Trophoblast cell (in vitro differentiated cells and primary cell): ENCODE measurements around the gene TMEM259.
A peak's percentile ranks its signal among the peaks of the same experiment; 100 is the strongest.
"Not testable (repeated sequence)": the region's sequence is repeated elsewhere in the genome, so short reads cannot be mapped to it uniquely, and the experiment has no call there.

Source experiments
- DNase-seq, 2 donors: peaks; one replicate each; pipeline ENCODE4 v3.0.0-alpha.2; 2016
- H2AFZ ChIP-seq: 2 replicates; pipeline ENCODE4 v1.6.1; 2013; ENCODE audit warnings: low read length, moderate library complexity, mild to moderate bottlenecking; ENCODE audit not compliant: insufficient read depth, poor library complexity
- H2AK5ac ChIP-seq: 2 replicates; pipeline ENCODE4 v1.6.1; 2013; ENCODE audit warnings: mild to moderate bottlenecking, low read length
- H2BK120ac ChIP-seq: 2 replicates; pipeline ENCODE4 v1.6.1; 2013; ENCODE audit warnings: low read length, mild to moderate bottlenecking, moderate library complexity; ENCODE audit not compliant: insufficient read depth, poor library complexity
- H2BK12ac ChIP-seq: 2 replicates; pipeline ENCODE4 v1.6.1; 2013; ENCODE audit warnings: mild to moderate bottlenecking, low read length, moderate library complexity
- H2BK5ac ChIP-seq: 2 replicates; pipeline ENCODE4 v1.6.1; 2013; ENCODE audit warnings: low read length, low read depth, moderate library complexity, mild to moderate bottlenecking; ENCODE audit not compliant: poor library complexity
- H3K14ac ChIP-seq: 2 replicates; pipeline ENCODE4 v1.6.1; 2013; ENCODE audit warnings: mild to moderate bottlenecking, low read length
- H3K18ac ChIP-seq: 2 replicates; pipeline ENCODE4 v1.6.1; 2013; ENCODE audit warnings: mild to moderate bottlenecking, low read length
- H3K23ac ChIP-seq: 2 replicates; pipeline ENCODE4 v1.6.1; 2013; ENCODE audit warnings: low read length
- H3K27ac ChIP-seq: 2 replicates; pipeline ENCODE4 v1.5.1; 2013; ENCODE audit warnings: low read depth, mild to moderate bottlenecking, inconsistent platforms, low read length, moderate library complexity
- H3K27me3 ChIP-seq: 2 replicates; pipeline ENCODE4 v1.6.1; 2013; ENCODE audit warnings: inconsistent platforms, mild to moderate bottlenecking, low read length, moderate library complexity; ENCODE audit not compliant: insufficient read depth
- H3K36me3 ChIP-seq, 2 experiments: 1 replicate in 1 of 2; 2 replicates in 1 of 2; pipeline ENCODE4 v1.6.1; 2013; ENCODE audit warnings: low read length in 2 of 2, mild to moderate bottlenecking in 2 of 2, moderate library complexity in 1 of 2; ENCODE audit not compliant: insufficient read depth in 2 of 2, control insufficient read depth in 1 of 2
- H3K4ac ChIP-seq: 2 replicates; pipeline ENCODE4 v1.6.1; 2013; ENCODE audit warnings: low read depth, mild to moderate bottlenecking, low read length, moderate library complexity
- H3K4me1 ChIP-seq, 2 experiments: 1 replicate in 1 of 2; 2 replicates in 1 of 2; pipeline ENCODE4 v1.6.1; 2013; ENCODE audit warnings: low read length in 2 of 2, mild to moderate bottlenecking in 2 of 2, moderate library complexity in 1 of 2; ENCODE audit not compliant: insufficient read depth in 2 of 2, control insufficient read depth in 1 of 2
- H3K4me2 ChIP-seq: 2 replicates; pipeline ENCODE4 v1.6.1; 2013; ENCODE audit warnings: inconsistent platforms, mild to moderate bottlenecking, low read length, moderate library complexity
- H3K4me3 ChIP-seq: 2 replicates; pipeline ENCODE4 v1.5.1; 2013; ENCODE audit warnings: mild to moderate bottlenecking, low read depth, low read length, inconsistent platforms
- H3K79me1 ChIP-seq: one replicate; pipeline ENCODE4 v1.6.1; 2013; ENCODE audit warnings: low read length
- H3K79me2 ChIP-seq: 2 replicates; pipeline ENCODE4 v1.6.1; 2013; ENCODE audit warnings: low read length, mild to moderate bottlenecking; ENCODE audit not compliant: control insufficient read depth, insufficient read depth, poor library complexity
- H3K9ac ChIP-seq: 2 replicates; pipeline ENCODE4 v1.6.1; 2013; ENCODE audit warnings: mild to moderate bottlenecking, low read length
- H3K9me3 ChIP-seq: 2 replicates; pipeline ENCODE4 v1.6.1; 2013; ENCODE audit warnings: low read depth, mild to moderate bottlenecking, control low read depth, inconsistent platforms, low read length; ENCODE audit not compliant: insufficient read depth
- H4K12ac ChIP-seq: 2 replicates; pipeline ENCODE4 v1.6.1; 2013; ENCODE audit warnings: low read depth, mild to moderate bottlenecking, low read length, moderate library complexity
- H4K8ac ChIP-seq: 2 replicates; pipeline ENCODE4 v1.6.1; 2013; ENCODE audit warnings: low read depth, mild to moderate bottlenecking, low read length, moderate library complexity
- H4K91ac ChIP-seq: one replicate; pipeline ENCODE4 v1.6.1; 2013; ENCODE audit warnings: low read depth, mild to moderate bottlenecking, low read length, moderate library complexity
- WGBS: extraction: QIAGEN DNeasy Blood & Tissue Kit; methylation state at CpG from one replicate; pipeline ENCODE4 v1.1.7; 2013; ENCODE audit warnings: missing lambda C conversion rate; ENCODE audit not compliant: insufficient read length, insufficient coverage; ENCODE audit errors: extremely low coverage; 5-methylcytosine and 5-hydroxymethylcytosine counted together

Gene TMEM259

GRCh38 chr19:1027650-1028061 is 6.7 kb upstream of the TMEM259 start:
- peaks cover 36% of the 10 kb centered on the region for H3K79me2 ChIP-seq

GRCh38 chr19:1026783-1027649 is 6.1 kb upstream of the TMEM259 start:
- Histone ChIP-seq H3K27me3 (no peaks in the 10 kb centered on the region), H3K27ac (peak overlapping the region; percentile 97), H2BK5ac (peak overlapping the region; percentile 100), H3K4me3 (peak overlapping the region; percentile 97), H3K9ac (peak overlapping the region; percentile 99), H3K4me1 (peaks cover 0 to 9% of the 10 kb centered on the region in 2 experiments), H2BK120ac (peak overlapping the region; percentile 98), H2BK12ac (peak overlapping the region; percentile 82), H4K91ac (peak overlapping the region; percentile 92), H3K79me1 (peaks cover 27% of the 10 kb centered on the region), H4K8ac (peak overlapping the region; percentile 91), H2AK5ac (peak overlapping the region; percentile 97), H3K14ac (peak overlapping the region; percentile 97), H2AFZ (peak overlapping the region; percentile 65), H3K9me3 (peaks cover 4% of the 10 kb centered on the region), H3K36me3 (peaks cover 16 to 18% of the 10 kb centered on the region in 2 experiments), H4K12ac (peak overlapping the region; percentile 81), H3K79me2 (peaks cover 36% of the 10 kb centered on the region), H3K4ac (peak overlapping the region; percentile 100), H3K18ac (peak overlapping the region; percentile 97), H3K23ac (no peak overlapping the region), H3K4me2 (peak overlapping the region; percentile 90)
- no peak for DNase-seq
- WGBS: no CpG with 5 or more reads among the region's 36 CpGs

More at GRCh38 chr19:1027650-1028061, 6.7 kb upstream of the TMEM259 start:
- Histone ChIP-seq H3K4me3 (peak overlapping the region; percentile 97), H3K27me3 (no peaks in the 10 kb centered on the region), H3K18ac (peak overlapping the region; percentile 82), H3K4me1 (peaks cover 0 to 9% of the 10 kb centered on the region in 2 experiments), H3K14ac (peak overlapping the region; percentile 16), H2BK120ac (peak overlapping the region; percentile 98), H4K12ac (peak overlapping the region; percentile 21), H3K36me3 (peaks cover 23 to 25% of the 10 kb centered on the region in 2 experiments), H4K91ac (no peak overlapping the region), H2BK12ac (no peak overlapping the region), H2AK5ac (peak overlapping the region; percentile 48), H3K9ac (peak overlapping the region; percentile 99), H3K23ac (no peak overlapping the region), H3K79me1 (peaks cover 27% of the 10 kb centered on the region), H3K4ac (peak overlapping the region; percentile 100), H3K9me3 (peaks cover 4% of the 10 kb centered on the region), H3K27ac (peak overlapping the region; percentile 97), H4K8ac (peak overlapping the region; percentile 59), H2AFZ (no peak overlapping the region), H3K4me2 (peak overlapping the region; percentile 90), H2BK5ac (peak overlapping the region; percentile 58)
- no CpG with 5 or more reads among the region's 16 CpGs for WGBS
- DNase-seq: no peak

- H3K9me3 ChIP-seq: peaks cover 4% of the 10 kb centered on the region
- peak within 1 kb of the TSS; percentile 99 for H3K9ac ChIP-seq
- peak within 1 kb of the TSS; percentile 97 for H3K4me3 ChIP-seq
- peak within 1 kb of the TSS; percentile 97 for H3K18ac ChIP-seq
- peaks cover 34% of the 10 kb centered on the region for H3K79me2 ChIP-seq
- no peaks in the 10 kb centered on the region for H3K27me3 ChIP-seq
- peak within 1 kb of the TSS; percentile 100 for H2BK5ac ChIP-seq
- peak within 1 kb of the TSS; percentile 97 for H3K27ac ChIP-seq
- H3K4me1 ChIP-seq: peaks cover 0 to 11% of the 10 kb centered on the region in 2 experiments
- H4K12ac ChIP-seq: peak within 1 kb of the TSS; percentile 96
- peaks cover 12% of the 10 kb centered on the region in 2 experiments for H3K36me3 ChIP-seq
- peak within 1 kb of the TSS; percentile 100 for H3K4ac ChIP-seq
- H2AFZ ChIP-seq: peak within 1 kb of the TSS; percentile 89
- peak; percentile 72 to 84 for DNase-seq
- peak within 1 kb of the TSS; percentile 82 for H2BK12ac ChIP-seq
- peak within 1 kb of the TSS; percentile 98 for H2BK120ac ChIP-seq
- H3K4me2 ChIP-seq: peak within 1 kb of the TSS; percentile 90
- peaks cover 27% of the 10 kb centered on the region for H3K79me1 ChIP-seq
- peak within 1 kb of the TSS; percentile 97 for H2AK5ac ChIP-seq
- H4K8ac ChIP-seq: peak within 1 kb of the TSS; percentile 98
- no peak within 1 kb of the TSS for H3K23ac ChIP-seq
- peak within 1 kb of the TSS; percentile 98 for H4K91ac ChIP-seq
- WGBS: no CpG with 5 or more reads among the region's 63 CpGs
- H3K14ac ChIP-seq: peak within 1 kb of the TSS; percentile 97
Measured at GRCh38 chr19:1025960-1026782, 5.2 kb upstream of the TMEM259 start, which contains the start of gene CNN2. Gene CNN2, plus strand, starts transcription at chr19:1026608. Its CDS starts 54 bp downstream, at chr19:1026662.

GRCh38 chr19:1025080-1025479 is 4.2 kb upstream of the TMEM259 start:
- not testable (repeated sequence) for H3K36me3 ChIP-seq

More at GRCh38 chr19:1025080-1025479, 4.2 kb upstream of the TMEM259 start:
- H4K8ac ChIP-seq, H3K23ac ChIP-seq, H3K14ac ChIP-seq, H2BK12ac ChIP-seq, H3K4me3 ChIP-seq, H3K9ac ChIP-seq, H3K4ac ChIP-seq, H3K4me2 ChIP-seq, H2AFZ ChIP-seq, H3K9me3 ChIP-seq, H4K91ac ChIP-seq, H2BK120ac ChIP-seq, H4K12ac ChIP-seq, H2BK5ac ChIP-seq, H3K27ac ChIP-seq, H2AK5ac ChIP-seq, H3K27me3 ChIP-seq, DNase-seq, H3K18ac ChIP-seq: not testable (repeated sequence)
- no CpG with 5 or more reads among the region's 6 CpGs for WGBS
- Histone ChIP-seq H3K4me1 (peaks cover 0 to 12% of the 10 kb centered on the region in 2 experiments), H3K79me1 (peaks cover 32% of the 10 kb centered on the region), H3K79me2 (peaks cover 42% of the 10 kb centered on the region)
